Osteoblast (primary cell): ENCODE measurements around the gene HES1. TPM values are rescaled to one million over a fixed set of nuclear protein-coding genes. Genes with fewer than 3 reads are reported as not detected.

ENCODE experiments used
- DNase-seq: peaks from one replicate; pipeline ENCODE4 v3.0.0; 2011; ENCODE audit warnings: low spot score, mixed read lengths; ENCODE audit not compliant: insufficient read length; ENCODE audit errors: missing footprints
- H2AFZ ChIP-seq: 2 replicates; pipeline ENCODE4 v1.6.0; 2011; ENCODE audit warnings: mild to moderate bottlenecking, low read length
- H3K27ac ChIP-seq: 2 replicates; pipeline ENCODE4 v1.5.1; 2011; ENCODE audit warnings: mild to moderate bottlenecking, low read depth, low read length, moderate library complexity
- H3K27me3 ChIP-seq: 2 replicates; pipeline ENCODE4 v1.6.0; 2012; ENCODE audit warnings: mild to moderate bottlenecking, control low read depth, inconsistent platforms, low read length, moderate library complexity; ENCODE audit not compliant: insufficient read depth
- H3K36me3 ChIP-seq: 2 replicates; pipeline ENCODE4 v1.5.1; 2011; ENCODE audit warnings: mild to moderate bottlenecking, low read length, control low read depth, moderate library complexity; ENCODE audit not compliant: insufficient read depth
- H3K4me1 ChIP-seq: 2 replicates; pipeline ENCODE4 v1.5.1; 2011; ENCODE audit warnings: mild to moderate bottlenecking, low read length, control low read depth, moderate library complexity; ENCODE audit not compliant: insufficient read depth
- H3K4me2 ChIP-seq: 2 replicates; pipeline ENCODE4 v1.6.0; 2011; ENCODE audit warnings: mild to moderate bottlenecking, low read length; ENCODE audit not compliant: insufficient read depth
- H3K4me3 ChIP-seq: fragments of 200-600 bp; sonication (generic); 3 replicates; pipeline ENCODE4 v1.5.1; 2012; ENCODE audit warnings: mild to moderate bottlenecking, low read length, inconsistent platforms; ENCODE audit not compliant: insufficient read depth
- H3K79me2 ChIP-seq: 2 replicates; pipeline ENCODE4 v1.6.0; 2012; ENCODE audit warnings: mild to moderate bottlenecking, low read length, control low read depth, inconsistent platforms; ENCODE audit not compliant: insufficient read depth
- H3K9me3 ChIP-seq: 2 replicates; pipeline ENCODE4 v1.5.1; 2011; ENCODE audit warnings: low read depth, low read length, control low read depth
- H4K20me1 ChIP-seq: 2 replicates; pipeline ENCODE4 v1.6.0; 2012; ENCODE audit warnings: mild to moderate bottlenecking, low read length, control low read depth; ENCODE audit not compliant: insufficient read depth
- total RNA-seq: library from RNA; depleted of rRNA; stranded (reverse); fragments of >200 nt; gene quantifications from 2 replicates; pipeline ENCODE4 v1.2.3, GENCODE V29; 2012
- TF ChIP-seq, protein P1 (sequence below): IDR thresholded peaks from 2 replicates; pipeline ENCODE4 v1.5.1; 2011; ENCODE audit warnings: mild to moderate bottlenecking, low read depth, low read length, moderate library complexity; ENCODE audit errors: extremely low read depth

The HES1 gene
- total RNA-seq, 1 donor = 4.7 TPM

GRCh38 chr3:194107107-194107506, 28.8 kb upstream of the HES1 start:
- Histone ChIP-seq H3K79me2 (no peaks in the 10 kb centered on the region), H3K4me3 (no peak overlapping the region), H3K4me1 (no peaks in the 10 kb centered on the region), H3K36me3 (no peaks in the 10 kb centered on the region), H3K27ac (no peak overlapping the region), H3K27me3 (peaks cover 48% of the 10 kb centered on the region), H2AFZ (no peak overlapping the region), H4K20me1 (no peaks in the 10 kb centered on the region), H3K4me2 (no peak overlapping the region), H3K9me3 (no peaks in the 10 kb centered on the region)
- DNase-seq = no peak
- TF ChIP-seq, protein P1, sequence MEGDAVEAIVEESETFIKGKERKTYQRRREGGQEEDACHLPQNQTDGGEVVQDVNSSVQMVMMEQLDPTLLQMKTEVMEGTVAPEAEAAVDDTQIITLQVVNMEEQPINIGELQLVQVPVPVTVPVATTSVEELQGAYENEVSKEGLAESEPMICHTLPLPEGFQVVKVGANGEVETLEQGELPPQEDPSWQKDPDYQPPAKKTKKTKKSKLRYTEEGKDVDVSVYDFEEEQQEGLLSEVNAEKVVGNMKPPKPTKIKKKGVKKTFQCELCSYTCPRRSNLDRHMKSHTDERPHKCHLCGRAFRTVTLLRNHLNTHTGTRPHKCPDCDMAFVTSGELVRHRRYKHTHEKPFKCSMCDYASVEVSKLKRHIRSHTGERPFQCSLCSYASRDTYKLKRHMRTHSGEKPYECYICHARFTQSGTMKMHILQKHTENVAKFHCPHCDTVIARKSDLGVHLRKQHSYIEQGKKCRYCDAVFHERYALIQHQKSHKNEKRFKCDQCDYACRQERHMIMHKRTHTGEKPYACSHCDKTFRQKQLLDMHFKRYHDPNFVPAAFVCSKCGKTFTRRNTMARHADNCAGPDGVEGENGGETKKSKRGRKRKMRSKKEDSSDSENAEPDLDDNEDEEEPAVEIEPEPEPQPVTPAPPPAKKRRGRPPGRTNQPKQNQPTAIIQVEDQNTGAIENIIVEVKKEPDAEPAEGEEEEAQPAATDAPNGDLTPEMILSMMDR = no peak

GRCh38 chr3:194109192-194109863, 26.6 kb upstream of the HES1 start:
- H3K4me1 ChIP-seq = no peaks in the 10 kb centered on the region
- no peak overlapping the region for H2AFZ ChIP-seq
- H3K9me3 ChIP-seq = no peaks in the 10 kb centered on the region
- no peak overlapping the region for H3K4me3 ChIP-seq
- DNase-seq = no peak
- H4K20me1 ChIP-seq = no peaks in the 10 kb centered on the region
- peaks cover 36% of the 10 kb centered on the region for H3K27me3 ChIP-seq
- no peak overlapping the region for H3K4me2 ChIP-seq
- H3K36me3 ChIP-seq = no peaks in the 10 kb centered on the region
- no peak overlapping the region for H3K27ac ChIP-seq
- no peaks in the 10 kb centered on the region for H3K79me2 ChIP-seq
- TF ChIP-seq, protein P1 = no peak

DNA sequence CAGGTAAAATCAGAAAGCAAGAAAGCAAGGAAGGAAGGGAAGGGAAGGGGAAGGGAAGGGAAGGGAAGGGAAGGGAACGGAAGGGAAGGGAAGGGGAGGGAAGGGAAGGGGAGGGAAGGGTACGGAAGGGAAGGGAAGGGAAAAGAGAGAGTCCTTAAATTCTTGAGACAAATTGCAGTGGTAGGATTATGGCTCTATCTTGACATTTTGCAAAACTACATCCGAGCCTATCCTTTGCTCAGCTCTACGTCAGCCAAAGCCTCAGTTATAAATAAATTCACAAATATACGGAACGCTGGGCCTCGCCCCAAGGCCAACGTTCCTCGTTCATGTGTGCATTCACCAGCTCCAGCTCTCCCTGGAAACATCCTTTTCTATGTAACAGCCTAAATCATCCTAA, 25.5 kb upstream of the HES1 start:
- H3K9me3 ChIP-seq = no peaks in the 10 kb centered on the region
- H3K79me2 ChIP-seq = no peaks in the 10 kb centered on the region
- no peak overlapping the region for H2AFZ ChIP-seq
- no peaks in the 10 kb centered on the region for H3K4me1 ChIP-seq
- H3K4me3 ChIP-seq = no peak overlapping the region
- DNase-seq = no peak
- H3K27ac ChIP-seq = no peak overlapping the region
- no peaks in the 10 kb centered on the region for H4K20me1 ChIP-seq
- peaks cover 24% of the 10 kb centered on the region for H3K27me3 ChIP-seq
- TF ChIP-seq, protein P1 = no peak
- no peaks in the 10 kb centered on the region for H3K36me3 ChIP-seq
- H3K4me2 ChIP-seq = no peak overlapping the region

- Histone ChIP-seq H3K36me3 (no peaks in the 10 kb centered on the region), H3K79me2 (no peaks in the 10 kb centered on the region), H3K27ac (no peak overlapping the region), H3K4me2 (no peak overlapping the region), H4K20me1 (no peaks in the 10 kb centered on the region), H3K27me3 (peaks cover 15% of the 10 kb centered on the region), H2AFZ (no peak overlapping the region), H3K4me3 (no peak overlapping the region), H3K9me3 (no peaks in the 10 kb centered on the region), H3K4me1 (no peaks in the 10 kb centered on the region)
- DNase-seq = no peak
- TF ChIP-seq, protein P1 = no peak
Measured at GRCh38 chr3:194111336-194111735, 24.6 kb upstream of the HES1 start.
